Effector CD4-positive, alpha-beta T cell (primary cell): ENCODE measurements around the gene FLT1.

ENCODE experiments used
- DNase-seq: peaks from one replicate; pipeline ENCODE4 v3.0.0-alpha.2; 2020

Gene FLT1

GRCh38 chr13:28380319-28380718 lies 114.6 kb downstream of the FLT1 start:
- no peak for DNase-seq

DNA sequence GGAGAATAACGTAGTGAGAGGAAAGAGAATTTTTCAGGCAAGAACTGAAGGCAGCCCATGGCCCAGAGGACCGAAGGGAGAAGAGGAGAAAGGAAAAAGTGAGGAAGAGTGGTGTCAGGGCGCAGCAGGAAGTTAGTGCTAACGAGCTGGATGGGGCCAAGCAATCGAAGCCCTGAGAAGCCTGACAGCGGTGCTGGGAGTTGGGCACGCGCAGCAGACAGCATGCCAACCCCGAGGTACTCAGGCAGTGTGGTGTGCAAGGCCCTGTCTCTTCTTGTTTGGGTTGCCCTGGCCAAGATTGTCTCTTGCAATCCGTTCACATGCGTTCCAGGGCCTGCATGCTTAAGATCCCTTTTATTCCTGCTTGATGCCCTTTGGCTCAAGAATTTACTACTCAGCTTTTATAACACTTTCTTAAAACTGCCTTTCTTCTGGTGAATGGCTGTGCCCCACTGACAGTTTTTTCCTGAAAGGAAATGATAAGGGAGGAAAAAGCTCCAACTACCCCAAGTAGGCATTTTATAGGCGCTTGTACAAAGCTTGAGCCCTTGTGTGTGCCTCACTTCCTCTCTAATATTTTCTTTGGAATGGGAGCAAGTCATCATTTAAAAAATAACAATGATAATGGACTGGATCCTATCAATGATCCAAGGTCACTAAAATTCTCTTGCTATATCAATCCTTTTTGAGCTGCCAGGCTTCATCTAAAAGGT lies 115.4 kb downstream of the FLT1 start:
- no peak for DNase-seq

- DNase-seq = no peak
These were observed 118.3 kb downstream of the FLT1 start for GRCh38 chr13:28376604-28377003.

- no peak for DNase-seq
These were observed 119.5 kb downstream of the FLT1 start for GRCh38 chr13:28375250-28375930.

- no peak for DNase-seq
These were observed 121.1 kb downstream of the FLT1 start for GRCh38 chr13:28373810-28374209.

DNA sequence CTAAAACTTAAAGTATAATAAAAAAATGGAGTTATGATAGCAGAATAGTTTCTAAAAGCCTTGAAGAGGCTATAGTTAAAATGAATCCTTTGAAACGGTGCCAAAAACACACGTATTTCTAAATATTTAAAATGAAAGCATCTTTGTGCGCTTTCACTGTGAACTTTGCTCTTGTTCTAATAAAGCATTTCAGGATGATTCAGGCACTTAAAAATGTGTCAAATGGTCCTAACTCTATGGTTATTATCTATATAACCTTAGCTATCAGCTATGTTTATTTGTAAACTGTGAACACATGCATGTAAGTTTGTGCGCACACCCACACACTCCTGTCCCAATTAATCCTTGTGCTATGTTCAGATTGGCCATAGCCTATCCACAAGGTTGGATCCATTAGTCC lies 124.5 kb downstream of the FLT1 start:
- no peak for DNase-seq

GRCh38 chr13:28358708-28359107 lies 136.2 kb downstream of the FLT1 start:
- no peak for DNase-seq

GRCh38 chr13:28357911-28358433 lies 137.0 kb downstream of the FLT1 start:
- DNase-seq = no peak

GRCh38 chr13:28357247-28357825 lies 137.6 kb downstream of the FLT1 start:
- DNase-seq = no peak

DNA sequence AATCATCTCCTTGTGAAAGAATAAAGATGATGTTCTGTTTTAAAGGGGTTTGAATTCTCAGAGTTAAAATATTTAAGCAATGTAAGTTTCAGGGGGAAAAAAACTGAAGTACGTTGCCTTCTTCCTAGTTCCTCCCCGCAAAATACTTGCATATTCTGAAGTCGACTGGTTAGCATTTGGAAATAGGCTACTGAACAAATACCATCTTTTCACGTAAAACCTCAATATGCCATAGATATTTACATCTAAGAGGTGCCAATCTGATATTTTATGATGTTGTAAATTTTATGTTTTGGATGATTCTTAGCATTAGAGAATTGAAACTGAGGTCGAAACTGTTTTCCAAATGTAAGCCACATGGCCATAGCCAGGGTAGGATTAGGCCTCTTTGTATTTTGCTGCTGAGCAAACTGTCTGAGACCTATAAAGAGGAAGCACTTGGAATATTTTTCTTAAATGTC lies 138.3 kb downstream of the FLT1 start:
- DNase-seq = no peak

DNA sequence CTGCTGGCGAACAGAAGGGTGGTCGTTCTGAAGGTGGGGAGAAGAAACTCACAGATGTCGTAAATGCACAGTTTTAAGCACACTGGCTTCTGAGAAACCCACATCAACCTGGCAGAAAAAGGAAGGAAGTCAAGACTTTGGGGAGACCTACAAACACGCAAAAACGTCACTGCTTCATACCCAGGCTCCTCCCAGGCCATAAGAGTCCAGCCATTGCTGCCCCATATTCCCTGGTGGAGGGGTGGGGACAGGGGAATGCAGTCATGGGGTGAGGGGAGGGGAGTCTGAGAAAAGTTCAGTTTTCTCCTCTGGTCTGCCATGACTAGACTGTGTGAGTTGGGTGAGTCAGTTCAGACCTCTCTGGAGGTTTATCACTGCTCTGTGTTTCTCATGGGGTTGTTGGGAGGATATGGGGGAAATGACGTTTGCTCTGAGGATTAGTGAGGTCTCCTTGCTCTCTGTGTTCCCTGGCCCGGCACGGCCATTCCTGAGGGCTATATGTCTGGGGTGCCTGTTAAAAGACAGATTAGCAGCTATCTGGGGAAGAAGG lies 139.0 kb downstream of the FLT1 start:
- DNase-seq = no peak

- no peak for DNase-seq
These were observed 139.7 kb downstream of the FLT1 start for GRCh38 chr13:28355046-28355821.

- no peak for DNase-seq
These were observed 141.2 kb downstream of the FLT1 start for GRCh38 chr13:28353679-28354078.

DNA sequence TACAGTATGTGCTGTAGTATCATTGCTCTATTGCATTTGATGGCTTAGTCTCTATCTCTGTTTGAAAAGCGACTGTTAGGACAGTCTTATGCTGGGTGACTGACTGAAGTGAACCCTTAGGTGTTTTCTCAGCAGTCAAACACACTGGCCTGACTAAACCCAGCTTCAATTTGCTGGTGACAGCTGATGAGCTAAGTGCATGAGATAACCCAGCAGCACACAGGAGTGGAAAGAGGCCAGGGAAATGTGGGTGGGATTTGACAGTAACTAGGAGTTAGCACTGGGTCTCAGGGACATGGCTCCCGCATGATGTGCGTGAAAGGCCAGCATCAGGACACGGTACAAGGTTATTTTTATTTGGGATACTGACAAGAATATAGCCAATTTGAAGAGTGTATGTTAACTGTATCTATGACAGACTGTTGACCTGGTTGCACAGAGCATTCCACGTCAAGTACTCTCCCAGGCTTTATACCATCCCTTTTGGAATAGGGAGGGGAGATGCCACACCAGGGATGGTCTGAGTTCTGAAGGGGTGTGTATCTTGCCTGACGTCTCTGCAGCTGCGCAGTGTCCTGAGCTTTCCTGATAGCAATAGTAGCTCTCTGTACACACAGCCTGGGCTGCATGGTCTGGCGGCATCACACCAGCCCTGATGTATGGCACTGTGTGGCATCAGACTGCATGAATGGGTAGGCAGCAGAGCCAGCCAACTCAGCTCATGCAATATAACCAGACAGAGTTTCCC lies 144.8 kb downstream of the FLT1 start:
- DNase-seq = no peak

GRCh38 chr13:28349371-28349770 lies 145.6 kb downstream of the FLT1 start:
- no peak for DNase-seq

GRCh38 chr13:28347456-28348371 lies 147.2 kb downstream of the FLT1 start:
- DNase-seq = no peak

- DNase-seq = no peak
These were observed 148.8 kb downstream of the FLT1 start for GRCh38 chr13:28346154-28346553.

GRCh38 chr13:28344163-28344562 lies 150.8 kb downstream of the FLT1 start:
- no peak for DNase-seq

GRCh38 chr13:28342251-28342650 lies 152.7 kb downstream of the FLT1 start:
- no peak for DNase-seq

DNA sequence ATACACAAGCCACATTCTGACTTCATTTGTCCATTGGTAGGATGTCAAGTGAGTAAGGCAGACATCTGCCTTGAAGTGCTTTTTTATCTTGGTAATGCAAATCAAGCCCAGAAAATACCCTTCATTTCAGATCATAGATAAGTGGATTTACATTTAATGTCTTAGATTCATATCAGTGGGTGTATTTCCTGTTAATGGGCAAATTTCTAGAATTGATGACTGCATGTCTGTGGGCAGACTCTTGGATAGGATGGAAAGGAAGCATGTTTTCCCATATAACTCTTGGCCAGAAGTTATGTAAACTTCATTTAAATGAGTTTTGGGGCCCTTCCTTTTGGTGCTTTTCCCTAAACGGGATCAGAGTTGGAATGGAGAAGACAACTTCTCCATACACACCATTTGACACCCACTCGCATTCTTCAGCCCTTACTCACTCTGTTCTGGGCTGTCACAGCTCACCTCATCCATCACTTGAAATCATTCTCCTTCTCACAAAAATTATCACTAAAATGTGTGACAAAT lies 154.6 kb downstream of the FLT1 start:
- no peak for DNase-seq

GRCh38 chr13:28339419-28339818 lies 155.5 kb downstream of the FLT1 start:
- no peak for DNase-seq
